ENCODE data around the gene LOC128125822.

The LOC128125822 gene

GRCh38 chr6:63563235-63563634 is 9.0 kb upstream of the LOC128125822 start:
- WGBS, 2 donors: 99 to 100% methylated on average over 1 of the region's 1 CpG
- no peaks in the 10 kb centered on the region for H3K4me1 ChIP-seq (ENCODE audit: control insufficient read depth in 1 of 2, insufficient read depth in 2 of 2, low read length in 2 of 2)
- H3K27ac ChIP-seq (ENCODE audit: low read depth in 1 of 2, low read length in 2 of 2): no peak overlapping the region
- no peak overlapping the region for H3K4me3 ChIP-seq (ENCODE audit: low read length in 2 of 2)
- intact Hi-C loops (cut with DNase I): no loop called here
- H3K27me3 ChIP-seq (ENCODE audit: control insufficient read depth in 1 of 2, insufficient read depth in 2 of 2, low read length in 1 of 2): no peaks in the 10 kb centered on the region
- no peaks in the 10 kb centered on the region for H3K36me3 ChIP-seq (ENCODE audit: control insufficient read depth in 1 of 2, insufficient read depth in 2 of 2, low read length in 1 of 2)
- ATAC-seq (ENCODE audit: low FRiP score): no peak
- DNase-seq: no peak
- no peaks in the 10 kb centered on the region for H3K9me3 ChIP-seq (ENCODE audit: control insufficient read depth, low read length)

- no peaks in the 10 kb centered on the region for H3K9me3 ChIP-seq (ENCODE audit: control insufficient read depth, low read length)
- no peaks in the 10 kb centered on the region for H3K4me1 ChIP-seq (ENCODE audit: control insufficient read depth in 1 of 2, insufficient read depth in 2 of 2, low read length in 2 of 2)
- DNase-seq (no peak), ATAC-seq (ENCODE audit: low FRiP score) (no peak)
- no peaks in the 10 kb centered on the region for H3K27me3 ChIP-seq (ENCODE audit: control insufficient read depth in 1 of 2, insufficient read depth in 2 of 2, low read length in 1 of 2)
- H3K27ac ChIP-seq (ENCODE audit: low read depth in 1 of 2, low read length in 2 of 2): no peak overlapping the region
- intact Hi-C loops (cut with DNase I): no loop called here
- 80 to 82% methylated on average over 4 of the region's 4 CpGs for WGBS, 2 donors
- no peaks in the 10 kb centered on the region for H3K36me3 ChIP-seq (ENCODE audit: control insufficient read depth in 1 of 2, insufficient read depth in 2 of 2, low read length in 1 of 2)
- no peak overlapping the region for H3K4me3 ChIP-seq (ENCODE audit: low read length in 2 of 2)
Observed at GRCh38 chr6:63565058-63565726, 7.1 kb upstream of the LOC128125822 start.

DNA sequence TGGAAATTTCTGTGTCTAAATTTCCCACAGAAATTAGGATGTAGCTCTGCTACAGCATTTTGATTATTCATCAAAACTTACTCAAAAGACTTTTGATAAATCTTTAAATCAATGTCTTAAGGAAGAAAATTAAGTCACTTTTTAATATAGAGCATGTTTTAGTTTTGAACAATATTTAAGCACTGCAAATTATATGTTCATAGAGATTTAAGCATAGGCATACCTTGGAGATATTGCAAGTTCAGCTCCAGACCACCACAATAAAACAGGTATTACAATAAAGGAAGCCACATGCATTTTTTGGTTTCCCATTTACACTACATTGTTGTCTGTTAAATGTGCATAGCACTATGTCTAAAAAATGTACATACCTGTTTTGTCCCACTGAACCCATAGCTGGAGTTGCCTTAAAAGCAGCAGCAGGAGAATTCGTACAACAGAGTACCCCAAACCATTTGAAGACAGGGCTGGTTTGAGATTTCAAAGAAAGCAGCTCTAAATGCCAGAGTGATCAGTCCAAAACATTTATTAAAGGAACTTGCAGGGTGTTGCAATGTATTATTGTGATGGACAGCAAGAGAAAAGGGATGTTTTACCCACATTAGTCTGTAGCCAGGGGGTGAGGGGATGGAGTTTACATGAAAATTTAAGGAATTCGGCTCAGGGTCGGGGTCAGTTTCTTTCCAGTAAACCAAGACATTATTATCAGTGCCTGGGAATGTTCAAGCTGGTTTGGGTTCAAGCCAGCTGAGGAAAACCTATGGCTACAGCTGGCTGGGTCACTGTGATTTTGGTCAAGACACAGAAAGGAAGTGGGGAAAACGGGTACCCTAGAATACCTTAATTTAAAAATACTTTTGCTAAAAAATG is 6.3 kb upstream of the LOC128125822 start:
- WGBS, 2 donors: 34 to 35% methylated on average over 4 of the region's 4 CpGs

GRCh38 chr6:63567966-63568365 is 4.3 kb upstream of the LOC128125822 start:
- Histone ChIP-seq H3K4me3 (ENCODE audit: low read length in 2 of 2) (no peak overlapping the region), H3K27me3 (ENCODE audit: control insufficient read depth in 1 of 2, insufficient read depth in 2 of 2, low read length in 1 of 2) (no peaks in the 10 kb centered on the region), H3K27ac (ENCODE audit: low read depth in 1 of 2, low read length in 2 of 2) (no peak overlapping the region), H3K36me3 (ENCODE audit: control insufficient read depth in 1 of 2, insufficient read depth in 2 of 2, low read length in 1 of 2) (no peaks in the 10 kb centered on the region), H3K9me3 (ENCODE audit: control insufficient read depth, low read length) (no peaks in the 10 kb centered on the region), H3K4me1 (ENCODE audit: control insufficient read depth in 1 of 2, insufficient read depth in 2 of 2, low read length in 2 of 2) (no peaks in the 10 kb centered on the region)
- intact Hi-C loops (cut with DNase I): no loop called here
- WGBS, 2 donors: 56 to 71% methylated on average over 1 of the region's 1 CpG
- DNase-seq: no peak
- no peak for ATAC-seq (ENCODE audit: low FRiP score)

More for the DNA sequence above, 6.3 kb upstream of the LOC128125822 start:
- DNase-seq (no peak), ATAC-seq (ENCODE audit: low FRiP score) (no peak)
- Histone ChIP-seq H3K27ac (ENCODE audit: low read depth in 1 of 2, low read length in 2 of 2) (no peak overlapping the region), H3K9me3 (ENCODE audit: control insufficient read depth, low read length) (no peaks in the 10 kb centered on the region), H3K36me3 (ENCODE audit: control insufficient read depth in 1 of 2, insufficient read depth in 2 of 2, low read length in 1 of 2) (no peaks in the 10 kb centered on the region), H3K4me1 (ENCODE audit: control insufficient read depth in 1 of 2, insufficient read depth in 2 of 2, low read length in 2 of 2) (no peaks in the 10 kb centered on the region), H3K27me3 (ENCODE audit: control insufficient read depth in 1 of 2, insufficient read depth in 2 of 2, low read length in 1 of 2) (no peaks in the 10 kb centered on the region), H3K4me3 (ENCODE audit: low read length in 2 of 2) (no peak overlapping the region)
- intact Hi-C loops (cut with DNase I): no loop called here

DNA sequence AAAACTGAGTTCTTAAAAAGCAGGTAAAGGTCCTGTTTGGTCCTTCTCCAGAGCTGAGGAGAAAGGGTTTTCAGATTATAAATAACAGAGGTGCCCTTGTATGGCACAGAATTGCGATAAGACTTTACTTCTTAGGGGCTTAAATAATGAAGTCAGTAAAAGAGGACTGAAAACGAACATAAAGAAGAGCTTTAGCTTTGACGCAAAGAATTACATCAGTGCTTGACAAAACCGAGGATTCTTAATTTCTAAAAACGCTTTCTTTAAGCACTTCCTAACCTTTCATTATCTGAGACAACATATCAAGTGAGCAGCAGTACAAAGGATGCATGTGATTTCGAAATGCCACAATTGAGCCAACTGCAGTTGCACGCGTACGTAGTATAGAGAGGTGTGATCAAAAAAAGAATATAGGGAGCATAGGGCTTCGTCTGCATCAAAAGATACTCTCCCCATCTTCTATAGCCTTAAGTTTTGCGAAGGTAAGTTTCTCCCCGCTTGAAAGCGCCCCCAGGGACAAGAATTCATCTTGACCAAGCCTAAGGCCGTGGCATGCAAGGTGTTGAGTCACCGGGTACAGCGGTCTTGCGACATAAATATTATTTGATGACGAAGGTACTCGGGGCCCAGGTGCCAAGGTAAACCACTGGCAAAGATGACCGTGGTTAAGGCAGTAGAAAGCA is 778 bp upstream of the LOC128125822 start:
- Histone ChIP-seq H3K9me3 (ENCODE audit: control insufficient read depth, low read length) (no peaks in the 10 kb centered on the region), H3K4me1 (ENCODE audit: control insufficient read depth in 1 of 2, insufficient read depth in 2 of 2, low read length in 2 of 2) (no peaks in the 10 kb centered on the region), H3K4me3 (ENCODE audit: low read length in 2 of 2) (peak overlapping the region; percentile 18 to 28), H3K27me3 (ENCODE audit: control insufficient read depth in 1 of 2, insufficient read depth in 2 of 2, low read length in 1 of 2) (no peaks in the 10 kb centered on the region), H3K36me3 (ENCODE audit: control insufficient read depth in 1 of 2, insufficient read depth in 2 of 2, low read length in 1 of 2) (no peaks in the 10 kb centered on the region), H3K27ac (ENCODE audit: low read depth in 1 of 2, low read length in 2 of 2) (peak overlapping the region in 1 of 2 donors; percentile 32)
- ATAC-seq (ENCODE audit: low FRiP score) (peak; percentile 37), DNase-seq (peak; percentile 67 to 85)
- 19 to 20% methylated on average over 20 of the region's 20 CpGs for WGBS, 2 donors
- intact Hi-C loops (cut with DNase I): loop anchor here (2.0 to 10.0 kb wide), 3 partner anchors 63 to 131 kb away; partner anchors contain the start of gene PHF3 (in 2 of the 2)

GRCh38 chr6:63572747-63573075 is 431 bp downstream of the LOC128125822 start:
- H3K9me3 ChIP-seq (ENCODE audit: control insufficient read depth, low read length): no peaks in the 10 kb centered on the region
- intact Hi-C loops (cut with DNase I): loop anchor here (2.0 to 10.0 kb wide), 3 partner anchors 62 to 130 kb away; partner anchors contain the start of gene PHF3 (in 2 of the 2)
- no peaks in the 10 kb centered on the region for H3K4me1 ChIP-seq (ENCODE audit: control insufficient read depth in 1 of 2, insufficient read depth in 2 of 2, low read length in 2 of 2)
- WGBS, 2 donors: 1% methylated on average over 25 to 42 of the region's 42 CpGs
- ATAC-seq (ENCODE audit: low FRiP score) (peak; percentile 45), DNase-seq (peak in 1 of 2 donors; percentile 65)
- no peaks in the 10 kb centered on the region for H3K36me3 ChIP-seq (ENCODE audit: control insufficient read depth in 1 of 2, insufficient read depth in 2 of 2, low read length in 1 of 2)
- H3K27me3 ChIP-seq (ENCODE audit: control insufficient read depth in 1 of 2, insufficient read depth in 2 of 2, low read length in 1 of 2): no peaks in the 10 kb centered on the region
- H3K27ac ChIP-seq (ENCODE audit: low read depth in 1 of 2, low read length in 2 of 2): peak overlapping the region; percentile 77 to 93
- H3K4me3 ChIP-seq (ENCODE audit: low read length in 2 of 2): peak overlapping the region; percentile 76 to 90

DNA sequence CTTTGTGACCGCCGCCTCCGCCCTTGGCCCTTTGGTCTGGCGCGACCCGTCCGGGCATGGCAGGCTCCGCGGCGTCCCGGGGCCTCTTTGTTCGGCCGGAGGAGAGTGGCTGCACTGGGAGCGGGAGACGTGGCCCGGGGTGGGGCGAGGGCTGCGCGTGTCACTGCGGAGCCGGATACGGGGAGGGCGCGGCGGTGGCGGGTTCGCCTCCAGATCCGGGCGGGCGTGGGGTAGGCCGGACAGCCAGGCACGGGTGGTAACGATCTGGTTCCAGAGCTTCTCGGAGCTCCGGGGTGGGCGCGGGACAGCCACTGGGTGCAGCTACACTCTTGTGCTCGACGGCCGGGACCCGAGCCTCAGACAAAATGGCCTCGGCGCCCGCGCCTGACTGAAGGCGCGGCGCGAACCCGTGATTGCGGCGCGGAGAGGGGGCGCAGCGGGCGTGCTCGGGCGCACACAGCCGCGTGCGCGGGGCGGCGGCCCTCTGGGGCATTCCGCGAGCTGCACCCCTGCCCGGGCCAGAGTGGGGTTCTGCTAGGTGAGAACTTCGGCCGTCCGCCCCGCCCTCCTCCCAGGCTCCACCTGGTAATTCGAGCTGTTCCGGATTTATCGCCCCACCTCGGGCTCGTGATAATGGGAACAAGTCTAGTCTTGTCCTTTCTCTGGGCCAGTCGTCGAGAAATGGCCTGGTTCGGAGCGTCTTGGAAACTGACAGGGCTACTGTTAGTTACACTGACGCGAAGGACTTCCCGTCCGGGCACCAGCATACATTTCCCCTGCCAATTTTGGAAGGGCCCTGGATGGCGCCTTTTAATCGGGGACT is 1.0 kb downstream of the LOC128125822 start:
- no peaks in the 10 kb centered on the region for H3K27me3 ChIP-seq (ENCODE audit: control insufficient read depth in 1 of 2, insufficient read depth in 2 of 2, low read length in 1 of 2)
- H3K4me3 ChIP-seq (ENCODE audit: low read length in 2 of 2): peak overlapping the region; percentile 76 to 90
- intact Hi-C loops (cut with DNase I): loop anchor here (2.0 to 10.0 kb wide), 3 partner anchors 62 to 129 kb away; partner anchors contain the start of gene PHF3 (in 2 of the 2)
- peak overlapping the region; percentile 77 to 93 for H3K27ac ChIP-seq (ENCODE audit: low read depth in 1 of 2, low read length in 2 of 2)
- no peaks in the 10 kb centered on the region for H3K36me3 ChIP-seq (ENCODE audit: control insufficient read depth in 1 of 2, insufficient read depth in 2 of 2, low read length in 1 of 2)
- peak; percentile 71 for ATAC-seq (ENCODE audit: low FRiP score)
- H3K4me1 ChIP-seq (ENCODE audit: control insufficient read depth in 1 of 2, insufficient read depth in 2 of 2, low read length in 2 of 2): no peaks in the 10 kb centered on the region
- peak; percentile 82 to 90 for DNase-seq
- no peaks in the 10 kb centered on the region for H3K9me3 ChIP-seq (ENCODE audit: control insufficient read depth, low read length)
- WGBS, 2 donors: 0 to 1% methylated on average over 62 to 86 of the region's 86 CpGs

Measured in aorta (tissue), 5 donors.